Fibroblast of skin of left biceps (primary cell): ENCODE data around the gene SLC24A3.
"Not testable (repeated sequence)": the region's sequence is repeated elsewhere in the genome, so short reads cannot be mapped to it uniquely, and the experiment has no call there.

Source experiments
- DNase-seq, 2 experiments: peaks; one replicate each; pipeline ENCODE4 v3.0.0-alpha.2; 2013; ENCODE audit warnings: low read depth in 2 of 2

SLC24A3 gene

GRCh38 chr20:19745106-19745505, 532.7 kb downstream of the SLC24A3 start:
- no peak for DNase-seq

DNA sequence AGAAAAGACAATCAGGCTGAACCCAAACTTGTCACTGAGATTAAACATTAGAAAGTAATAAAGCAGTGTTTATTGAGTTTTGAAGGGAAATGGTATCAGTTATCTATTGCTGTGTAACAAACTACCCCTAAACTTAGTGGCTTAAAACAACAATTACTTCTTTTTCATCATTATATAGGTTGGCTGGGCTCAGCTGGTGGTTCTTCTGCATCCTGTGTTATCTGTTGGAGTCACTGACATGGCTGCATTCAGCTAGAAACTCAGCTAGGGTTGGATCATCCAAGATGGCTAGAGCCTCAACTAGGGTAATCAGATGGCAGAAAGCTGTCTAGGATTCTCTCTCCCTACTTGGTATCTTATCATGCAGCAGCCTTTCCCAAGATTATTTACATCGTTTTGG, 533.1 kb downstream of the SLC24A3 start:
- no peak for DNase-seq

DNA sequence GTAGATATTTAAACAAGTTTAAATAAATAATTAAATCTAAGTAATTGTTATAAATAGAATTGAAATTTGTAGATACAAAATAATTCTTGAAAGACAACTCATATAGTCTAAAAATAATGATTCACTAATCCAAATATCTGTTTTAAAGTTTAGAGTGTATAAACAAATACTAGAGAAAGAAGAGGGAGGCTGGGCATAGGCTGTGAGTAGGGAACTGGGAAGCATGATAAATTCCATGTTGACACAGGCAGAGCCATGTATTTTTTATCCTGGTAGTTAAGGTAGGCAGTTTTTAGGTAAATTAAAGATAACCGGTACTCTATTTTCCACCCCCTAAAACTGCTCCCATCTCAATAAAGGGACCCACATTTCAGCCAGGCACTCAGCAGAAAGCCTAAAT, 534.0 kb downstream of the SLC24A3 start:
- no peak for DNase-seq

DNA sequence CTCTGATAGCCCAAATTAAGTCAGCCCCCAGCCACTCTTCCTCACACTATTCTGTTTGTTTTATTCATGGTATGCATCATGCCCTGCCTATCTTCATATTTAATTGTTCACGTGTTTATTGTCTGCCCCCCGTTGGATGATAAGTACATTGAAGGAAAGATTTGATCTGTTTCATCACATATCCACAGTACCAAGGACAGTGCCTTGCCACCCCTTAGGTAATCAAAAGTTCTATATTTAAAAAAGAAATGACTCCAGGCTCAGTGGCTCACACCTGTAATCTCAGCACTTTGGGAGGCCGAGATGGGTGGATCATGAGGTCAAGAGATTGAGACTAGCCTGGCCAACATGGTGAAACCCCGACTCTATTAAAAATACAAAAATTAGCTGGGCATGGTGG, 535.5 kb downstream of the SLC24A3 start:
- DNase-seq = no peak

GRCh38 chr20:19748681-19749080, 536.2 kb downstream of the SLC24A3 start:
- no peak for DNase-seq

- no peak for DNase-seq
Observed at GRCh38 chr20:19749618-19750071, 537.2 kb downstream of the SLC24A3 start.

DNA sequence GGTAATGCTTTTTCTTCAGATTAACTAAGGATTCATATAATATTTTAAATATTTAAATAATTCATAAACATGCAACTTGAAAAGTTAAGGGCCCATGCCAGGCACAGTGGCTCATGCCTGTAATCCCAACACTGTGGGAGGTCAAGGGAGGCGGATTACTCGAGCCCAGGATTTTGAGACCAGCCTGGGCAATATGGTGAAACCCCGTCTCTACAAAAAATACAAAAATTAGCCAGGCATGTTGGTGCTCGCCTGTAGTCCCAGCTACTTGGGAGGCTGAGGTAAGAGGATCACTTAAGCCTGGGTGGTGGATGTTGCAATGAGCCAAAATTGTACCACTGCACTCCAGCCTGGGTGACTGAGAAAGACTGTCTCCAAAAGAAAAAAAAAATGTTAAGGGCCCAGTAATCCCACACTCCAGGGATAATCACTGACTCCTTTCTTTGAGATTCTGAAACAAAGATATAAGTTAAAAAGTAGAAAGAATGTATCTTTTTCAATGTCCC, 537.7 kb downstream of the SLC24A3 start:
- DNase-seq = no peak

DNA sequence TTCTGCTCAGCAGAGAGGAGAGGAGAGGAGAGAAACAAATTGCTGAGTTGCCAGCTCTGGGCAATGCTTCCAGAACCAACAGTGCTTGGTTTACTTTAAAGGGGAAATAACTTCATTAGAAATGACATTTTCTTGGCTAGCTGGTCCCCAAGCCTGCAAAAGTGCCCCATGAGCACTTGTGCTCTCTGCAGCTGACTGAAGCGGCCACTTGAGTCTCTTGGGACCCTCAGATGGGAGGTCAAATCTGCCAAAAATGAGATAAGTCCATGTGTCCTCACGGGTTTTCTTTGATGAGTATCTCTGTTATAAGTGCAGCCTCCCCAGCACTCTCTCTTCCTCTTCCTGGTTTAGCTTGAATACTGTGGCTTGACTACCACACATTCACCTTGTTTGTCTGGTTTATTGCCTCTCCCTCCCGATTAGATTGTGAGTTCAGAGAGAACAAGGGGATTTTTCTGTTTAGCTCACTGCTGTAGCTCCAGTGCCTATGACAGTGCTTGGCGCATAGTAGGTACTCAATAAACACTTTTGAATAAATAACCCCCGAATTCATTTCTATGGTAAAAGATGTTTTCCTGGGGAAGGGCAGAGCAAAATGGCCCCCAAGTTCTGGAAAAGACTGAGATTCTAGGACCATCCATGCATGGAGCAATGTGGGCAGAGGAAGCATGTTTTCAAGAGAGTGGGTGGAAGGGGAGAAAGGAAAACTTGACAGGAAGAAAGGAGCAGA, 538.6 kb downstream of the SLC24A3 start:
- no peak for DNase-seq

GRCh38 chr20:19754201-19754600, 541.8 kb downstream of the SLC24A3 start:
- not testable (repeated sequence) for DNase-seq

GRCh38 chr20:19756761-19757486, 544.5 kb downstream of the SLC24A3 start:
- no peak for DNase-seq

DNA sequence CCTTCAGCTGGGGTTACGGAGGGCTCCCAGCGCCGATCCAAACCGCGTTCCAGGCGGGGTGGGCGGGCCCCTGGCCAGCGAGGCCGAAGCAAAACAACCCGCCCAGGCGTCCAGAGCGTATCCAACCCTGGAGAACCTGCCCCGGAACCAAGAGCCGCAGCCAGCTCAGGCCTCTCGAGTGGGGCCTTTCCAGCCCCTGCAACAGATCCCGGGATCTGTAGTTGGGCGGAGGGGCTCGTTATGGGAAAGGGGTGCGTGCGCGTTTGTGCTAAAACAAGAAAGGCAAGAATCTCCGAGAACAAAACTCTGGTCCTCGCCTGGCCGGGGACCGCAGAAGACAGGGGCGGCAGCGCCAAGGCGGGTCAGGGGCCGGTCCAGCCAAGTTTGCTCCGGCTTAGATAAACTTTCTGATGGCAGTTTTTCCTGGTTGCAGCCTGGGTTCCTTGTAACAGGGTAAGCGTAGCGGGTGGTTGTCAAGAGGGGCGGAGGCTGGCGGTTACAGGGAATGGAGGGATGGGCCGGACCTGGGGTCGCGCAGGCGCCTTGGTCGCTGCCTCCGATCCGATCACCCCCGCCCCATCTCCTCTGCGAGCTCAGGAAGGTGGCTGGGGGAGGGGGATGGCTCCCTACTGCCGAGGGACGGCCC, 545.2 kb downstream of the SLC24A3 start:
- DNase-seq = peak; percentile 70 to 71

DNA sequence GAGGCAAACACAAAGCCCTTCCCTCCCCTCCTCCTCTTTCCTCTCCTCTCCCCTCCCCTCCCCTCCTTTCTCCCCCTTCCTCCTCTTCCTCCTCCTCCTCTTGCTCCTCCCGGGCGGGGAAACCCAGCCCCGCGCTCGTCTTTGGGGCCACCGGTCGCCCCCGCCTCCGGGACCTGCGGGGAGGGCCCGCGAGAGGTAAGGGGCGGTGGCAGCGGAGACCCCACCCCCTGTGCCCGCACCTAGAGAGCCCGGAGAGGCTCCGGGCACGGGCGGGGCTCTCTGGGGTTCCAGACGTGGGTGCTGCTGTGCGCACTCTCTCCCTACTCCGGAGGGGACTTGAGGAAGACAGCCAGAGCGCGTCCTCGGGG, 545.7 kb downstream of the SLC24A3 start, which contains the start of gene RIN2:
Gene RIN2 (plus strand): TSS at position 126 of the 368 bp plus-strand sequence. CDS start 131,344 bp downstream, outside the sequence.
- no peak for DNase-seq

GRCh38 chr20:19758501-19759331, 546.3 kb downstream of the SLC24A3 start:
- no peak for DNase-seq

DNA sequence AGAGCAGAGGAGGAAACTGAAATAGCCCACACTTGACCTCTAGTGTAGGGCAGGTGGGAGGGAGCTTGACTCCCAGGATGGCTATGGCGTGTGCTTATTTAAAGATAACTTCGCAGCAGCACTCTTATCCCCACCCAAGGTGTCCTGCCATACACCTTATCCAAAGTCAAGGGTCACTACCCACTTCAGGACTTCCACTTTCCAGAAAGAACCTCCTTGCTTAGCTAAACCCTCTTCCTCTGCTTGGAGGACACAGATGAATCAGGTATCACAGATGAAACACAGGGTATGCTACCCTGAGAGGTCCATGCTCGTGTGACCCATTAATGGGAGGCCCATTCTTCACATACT, 547.9 kb downstream of the SLC24A3 start:
- DNase-seq = no peak

- no peak for DNase-seq
Observed at GRCh38 chr20:19761326-19761725, 548.9 kb downstream of the SLC24A3 start.

- no peak for DNase-seq
Observed at GRCh38 chr20:19761841-19762240, 549.4 kb downstream of the SLC24A3 start.

DNA sequence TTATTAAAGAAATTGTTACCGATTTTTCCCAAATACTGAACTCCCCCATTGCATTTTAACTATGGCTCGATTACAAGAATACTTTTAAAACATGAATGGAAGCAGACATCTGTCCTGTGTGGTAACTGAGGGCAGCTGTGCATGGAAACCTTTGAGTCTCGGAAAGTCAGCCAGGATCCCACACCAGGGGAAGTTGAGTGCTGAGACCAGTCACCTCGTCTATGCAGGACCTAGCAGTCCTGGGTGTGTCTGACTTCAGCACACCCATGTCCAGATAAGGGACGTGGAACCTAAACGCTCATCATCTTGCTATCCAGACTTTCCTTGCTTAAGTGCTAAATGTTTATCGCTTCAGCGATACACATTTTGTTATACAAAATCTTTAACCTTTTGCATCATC, 551.8 kb downstream of the SLC24A3 start:
- DNase-seq = no peak

GRCh38 chr20:19765266-19765665, 552.8 kb downstream of the SLC24A3 start:
- DNase-seq = no peak

DNA sequence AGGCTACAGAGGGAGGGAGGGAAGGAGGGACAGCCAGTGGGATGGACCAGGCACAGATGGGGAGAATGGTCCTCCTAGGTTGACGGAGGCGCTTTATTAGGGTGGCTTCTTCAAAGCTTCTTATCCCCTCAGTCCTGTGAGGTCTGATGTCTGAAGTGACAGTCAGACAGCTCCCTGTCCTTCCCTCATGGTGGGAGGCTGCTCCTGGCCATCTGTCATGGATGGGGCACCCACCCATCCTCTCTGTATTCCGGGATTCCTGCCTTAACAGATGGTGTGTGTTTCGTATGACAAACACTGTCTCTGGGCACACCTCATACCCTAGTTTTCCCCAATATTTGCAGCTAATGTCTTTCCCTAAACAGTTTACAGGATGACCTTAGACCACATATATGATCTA, 553.5 kb downstream of the SLC24A3 start:
- no peak for DNase-seq

DNA sequence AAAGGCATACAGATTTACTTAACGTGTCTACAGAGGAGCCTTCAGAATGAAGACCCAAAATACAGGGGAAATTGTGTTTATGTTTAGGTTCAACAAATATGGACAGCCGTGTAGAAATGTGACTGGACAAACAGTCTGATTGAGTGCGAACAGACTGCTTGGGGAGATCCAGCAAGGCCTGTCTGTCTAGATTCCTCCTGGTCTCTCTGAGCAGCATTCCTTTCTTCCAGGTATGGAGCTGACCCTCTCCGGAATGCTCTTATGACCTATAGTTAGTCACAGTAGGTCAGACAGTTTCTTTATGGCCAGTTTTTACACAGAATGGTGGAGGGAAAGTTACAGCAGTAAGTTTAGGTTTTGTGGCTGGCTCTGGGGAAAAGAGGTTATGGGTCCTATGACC, 554.6 kb downstream of the SLC24A3 start:
- no peak for DNase-seq

DNA sequence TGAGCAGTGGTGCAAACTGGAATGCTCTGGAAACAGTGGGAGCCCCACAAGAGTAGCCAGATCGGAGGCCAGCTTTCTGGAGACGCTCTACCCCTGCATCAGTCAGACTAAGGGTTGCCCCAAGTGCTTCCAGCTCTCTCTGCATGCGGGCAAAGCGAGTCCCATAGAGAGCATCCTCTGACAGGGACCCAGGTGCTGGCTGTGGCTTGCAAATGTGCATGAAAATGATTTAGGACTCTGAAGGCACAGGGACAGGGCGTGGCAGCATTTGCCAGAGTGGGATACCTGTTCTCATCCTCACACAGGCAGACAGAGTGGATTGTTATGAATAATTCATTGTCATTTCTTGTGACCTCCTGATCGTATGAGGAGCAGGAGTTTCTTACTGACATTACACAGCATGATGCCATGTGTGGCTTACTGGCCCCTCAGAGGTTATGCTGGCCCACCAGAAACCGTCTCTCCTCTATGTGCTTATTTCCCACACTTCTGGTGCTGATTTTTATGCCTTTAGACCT, 555.9 kb downstream of the SLC24A3 start:
- DNase-seq = no peak
